ENCODE data around the gene PRKAR2A. TPM values are rescaled to one million over a fixed set of nuclear protein-coding genes. Genes with fewer than 3 reads are reported as not detected.

Gene PRKAR2A
- 0.83 and 3.3 TPM in 2 replicates for polyA plus RNA-seq

GRCh38 chr3:48847504-48848423 is at the start of gene PRKAR2A:
PRKAR2A (minus strand) TSS chr3:48847874; CDS start chr3:48847596, 278 bp downstream.

DNA sequence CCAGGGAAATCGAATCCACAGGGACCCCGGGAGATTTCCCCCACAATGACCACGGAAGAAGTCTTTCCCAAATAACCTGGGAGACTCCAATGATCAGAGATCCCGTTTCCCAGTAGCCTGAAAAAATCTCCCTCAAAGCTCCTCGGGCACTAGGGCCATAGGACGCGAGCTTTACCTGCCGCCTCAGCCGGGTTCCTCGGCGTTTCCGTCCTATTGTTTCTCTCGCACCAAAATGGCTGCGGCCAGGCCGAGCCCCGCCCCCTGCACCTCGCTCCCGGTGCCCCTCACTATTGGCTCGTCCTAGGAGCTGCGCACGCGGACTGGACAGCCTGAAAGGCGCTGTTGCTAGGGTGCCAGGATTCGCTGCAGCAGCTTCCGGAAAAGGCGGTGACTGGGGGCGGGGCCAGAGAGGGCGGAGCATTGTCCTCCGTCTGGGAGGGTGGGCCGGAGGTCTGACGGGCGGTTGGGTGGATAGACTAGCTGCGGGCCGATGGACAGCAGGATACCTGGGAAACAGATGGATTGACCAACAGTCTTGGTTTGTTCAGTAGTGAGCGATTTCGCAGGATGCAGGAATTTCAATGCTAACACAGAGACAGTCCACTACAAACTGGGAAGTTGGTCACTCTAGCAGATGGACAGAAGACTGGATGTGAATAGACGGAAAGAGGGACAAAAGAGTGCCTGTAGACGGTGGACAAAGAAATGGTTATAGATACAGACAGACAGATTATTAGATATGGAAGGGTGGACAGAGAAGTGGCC is 130.5 kb downstream of the PRKAR2A start, which contains the start of gene IP6K2:
Gene IP6K2 (minus strand): TSS at position 240 of the 765 bp plus-strand sequence. CDS start 21,930 bp downstream, outside the sequence.

Other genes starting within 250 kb of the PRKAR2A start
- gene UQCRC1, start 238.2 kb downstream of the PRKAR2A start, polyA plus RNA-seq: 184 and 241 TPM in 2 replicates
- not detected in 2 replicates for gene TMEM89, start 226.1 kb downstream of the PRKAR2A start, polyA plus RNA-seq
- gene SLC26A6, start 212.4 kb downstream of the PRKAR2A start, polyA plus RNA-seq: not detected in 2 replicates
- gene CELSR3, start 185.0 kb downstream of the PRKAR2A start, polyA plus RNA-seq: 0.59 and 1.1 TPM in 2 replicates
- gene NCKIPSD, start 162.0 kb downstream of the PRKAR2A start, polyA plus RNA-seq: 8.5 and 10.9 TPM in 2 replicates
- gene IP6K2, start 130.7 kb downstream of the PRKAR2A start, polyA plus RNA-seq: 47.0 and 56.5 TPM in 2 replicates
- gene SLC25A20, start 51.0 kb upstream of the PRKAR2A start, polyA plus RNA-seq: 3.5 and 6.6 TPM in 2 replicates
- gene ARIH2, start 71.0 kb upstream of the PRKAR2A start, polyA plus RNA-seq: 9.2 and 11.0 TPM in 2 replicates
- 91.4 and 105 TPM in 2 replicates for gene P4HTM, start 142.4 kb upstream of the PRKAR2A start, polyA plus RNA-seq
- gene WDR6, start 159.5 kb upstream of the PRKAR2A start, polyA plus RNA-seq: 4.4 and 6.2 TPM in 2 replicates
- gene DALRD3, start 170.7 kb upstream of the PRKAR2A start, polyA plus RNA-seq: 12.5 and 13.3 TPM in 2 replicates
- 158 and 201 TPM in 2 replicates for gene NDUFAF3, start 174.2 kb upstream of the PRKAR2A start, polyA plus RNA-seq
- 45.7 and 59.5 TPM in 2 replicates for gene IMPDH2, start 181.5 kb upstream of the PRKAR2A start, polyA plus RNA-seq
- gene QRICH1, start 246.2 kb upstream of the PRKAR2A start, polyA plus RNA-seq: 23.9 and 36.7 TPM in 2 replicates